ENCODE data around the gene WDR72.

The WDR72 gene

DNA sequence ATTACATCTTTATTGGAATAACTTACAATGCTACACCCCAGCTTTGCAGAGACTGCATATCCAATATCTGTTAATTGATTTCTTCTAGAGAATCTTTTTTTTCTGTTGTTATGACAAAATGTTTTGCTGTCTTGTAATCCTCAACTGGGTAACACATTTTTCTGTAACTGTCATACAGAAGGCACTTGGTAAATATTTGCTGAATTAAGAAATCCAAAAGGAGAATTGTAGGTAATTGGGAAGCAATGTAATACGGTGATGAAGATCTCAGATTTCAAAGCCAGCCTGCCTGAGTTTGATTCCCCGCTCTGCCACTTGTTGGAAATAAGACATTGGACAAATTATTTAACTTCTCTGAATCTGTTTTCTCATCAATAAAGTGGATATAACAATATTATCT, 169.1 kb downstream of the WDR72 start:
- no peaks in the 10 kb centered on the region for H4K20me1 ChIP-seq (ENCODE audit: insufficient read depth, low read length, poor library complexity, severe bottlenecking)
- no peak overlapping the region for H2AFZ ChIP-seq (ENCODE audit: low read length)
- H3K9me3 ChIP-seq (ENCODE audit: insufficient read depth, low read depth, low read length) = no peaks in the 10 kb centered on the region
- H3K4me2 ChIP-seq (ENCODE audit: low read depth, low read length, poor library complexity, severe bottlenecking) = no peak overlapping the region
- no peaks in the 10 kb centered on the region for H3K4me1 ChIP-seq (ENCODE audit: insufficient read depth, low read length, poor library complexity, severe bottlenecking)
- H3K9ac ChIP-seq (ENCODE audit: low read depth, low read length, poor library complexity, severe bottlenecking) = no peak overlapping the region
- H3K9me2 ChIP-seq (replicated peaks; ENCODE audit: low read depth, low read length) = no peaks in the 10 kb centered on the region
- H3K27me3 ChIP-seq (ENCODE audit: insufficient read depth, low read length, poor library complexity, severe bottlenecking) = no peaks in the 10 kb centered on the region
- no peak for TF ChIP-seq EZH2phosphoT487 (IDR thresholded peaks at IDR 0.05; ENCODE audit: borderline replicate concordance)
- TF ChIP-seq, protein P1, sequence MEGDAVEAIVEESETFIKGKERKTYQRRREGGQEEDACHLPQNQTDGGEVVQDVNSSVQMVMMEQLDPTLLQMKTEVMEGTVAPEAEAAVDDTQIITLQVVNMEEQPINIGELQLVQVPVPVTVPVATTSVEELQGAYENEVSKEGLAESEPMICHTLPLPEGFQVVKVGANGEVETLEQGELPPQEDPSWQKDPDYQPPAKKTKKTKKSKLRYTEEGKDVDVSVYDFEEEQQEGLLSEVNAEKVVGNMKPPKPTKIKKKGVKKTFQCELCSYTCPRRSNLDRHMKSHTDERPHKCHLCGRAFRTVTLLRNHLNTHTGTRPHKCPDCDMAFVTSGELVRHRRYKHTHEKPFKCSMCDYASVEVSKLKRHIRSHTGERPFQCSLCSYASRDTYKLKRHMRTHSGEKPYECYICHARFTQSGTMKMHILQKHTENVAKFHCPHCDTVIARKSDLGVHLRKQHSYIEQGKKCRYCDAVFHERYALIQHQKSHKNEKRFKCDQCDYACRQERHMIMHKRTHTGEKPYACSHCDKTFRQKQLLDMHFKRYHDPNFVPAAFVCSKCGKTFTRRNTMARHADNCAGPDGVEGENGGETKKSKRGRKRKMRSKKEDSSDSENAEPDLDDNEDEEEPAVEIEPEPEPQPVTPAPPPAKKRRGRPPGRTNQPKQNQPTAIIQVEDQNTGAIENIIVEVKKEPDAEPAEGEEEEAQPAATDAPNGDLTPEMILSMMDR (conservative IDR thresholded peaks at IDR 0.05; ENCODE audit: low read length) = no peak
- no peak overlapping the region for H3K4me3 ChIP-seq (ENCODE audit: low read length, poor library complexity, severe bottlenecking)
- no peaks in the 10 kb centered on the region for H3K36me3 ChIP-seq (ENCODE audit: insufficient read depth, low read length)
- H3K79me2 ChIP-seq (ENCODE audit: insufficient read depth, low read length) = no peaks in the 10 kb centered on the region
- H3F3A ChIP-seq (ENCODE audit: low read depth) = no peaks in the 10 kb centered on the region

DNA sequence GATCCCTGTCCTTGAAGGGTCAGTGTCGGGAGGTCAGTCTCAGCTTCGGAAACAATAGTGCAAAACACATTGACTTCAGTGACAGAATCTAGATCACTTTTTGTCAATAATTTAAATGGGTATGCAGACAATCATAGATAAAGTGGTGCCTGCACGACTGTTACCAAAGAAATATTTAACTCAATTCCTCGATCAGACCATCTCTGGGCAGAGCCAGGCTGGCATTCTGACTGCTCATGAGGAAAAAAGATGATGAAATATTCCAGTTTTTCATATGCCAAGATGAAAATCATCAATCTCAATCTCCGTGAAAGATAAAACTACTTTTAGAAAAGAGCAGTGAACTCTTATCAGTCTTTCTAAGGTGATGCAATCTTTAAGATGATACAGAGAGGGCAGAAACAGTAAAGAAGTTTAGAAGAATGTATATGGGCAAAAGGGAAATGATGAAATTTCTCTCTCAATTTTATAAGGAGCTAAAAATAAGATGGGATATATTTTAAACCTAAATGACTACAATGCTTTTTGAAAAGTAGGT, 169.9 kb downstream of the WDR72 start:
- Histone ChIP-seq H3K9ac (ENCODE audit: low read depth, low read length, poor library complexity, severe bottlenecking) (no peak overlapping the region), H3F3A (ENCODE audit: low read depth) (no peaks in the 10 kb centered on the region), H3K9me3 (ENCODE audit: insufficient read depth, low read depth, low read length) (no peaks in the 10 kb centered on the region), H3K36me3 (ENCODE audit: insufficient read depth, low read length) (no peaks in the 10 kb centered on the region), H3K27me3 (ENCODE audit: insufficient read depth, low read length, poor library complexity, severe bottlenecking) (no peaks in the 10 kb centered on the region), H3K4me1 (ENCODE audit: insufficient read depth, low read length, poor library complexity, severe bottlenecking) (no peaks in the 10 kb centered on the region), H2AFZ (ENCODE audit: low read length) (no peak overlapping the region), H4K20me1 (ENCODE audit: insufficient read depth, low read length, poor library complexity, severe bottlenecking) (no peaks in the 10 kb centered on the region), H3K79me2 (ENCODE audit: insufficient read depth, low read length) (no peaks in the 10 kb centered on the region), H3K4me2 (ENCODE audit: low read depth, low read length, poor library complexity, severe bottlenecking) (no peak overlapping the region), H3K4me3 (ENCODE audit: low read length, poor library complexity, severe bottlenecking) (no peak overlapping the region), H3K9me2 (replicated peaks; ENCODE audit: low read depth, low read length) (no peaks in the 10 kb centered on the region)
- TF ChIP-seq, protein P1 (conservative IDR thresholded peaks at IDR 0.05; ENCODE audit: low read length) = no peak
- TF ChIP-seq EZH2phosphoT487 (IDR thresholded peaks at IDR 0.05; ENCODE audit: borderline replicate concordance) = no peak

DNA sequence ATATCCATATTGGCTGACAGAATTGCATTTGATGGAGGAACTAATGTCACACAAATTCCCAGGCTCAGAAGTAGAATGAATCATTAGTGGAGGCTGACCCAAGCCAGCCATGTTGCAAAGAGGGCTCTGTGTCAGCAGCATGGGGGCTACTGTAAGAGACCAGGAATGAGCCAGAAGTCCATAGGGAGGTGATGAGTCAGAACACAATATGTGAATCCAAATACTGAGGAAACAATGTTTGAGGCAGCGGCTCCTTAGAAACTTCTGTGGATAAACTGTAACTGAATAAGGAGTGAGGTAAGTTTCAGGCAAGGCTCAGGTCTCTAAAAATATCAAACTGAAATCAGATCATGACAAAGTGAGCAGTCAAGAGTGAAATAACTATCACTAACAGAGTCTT, 170.7 kb downstream of the WDR72 start:
- no peaks in the 10 kb centered on the region for H3K4me1 ChIP-seq (ENCODE audit: insufficient read depth, low read length, poor library complexity, severe bottlenecking)
- H3K36me3 ChIP-seq (ENCODE audit: insufficient read depth, low read length) = no peaks in the 10 kb centered on the region
- no peak overlapping the region for H2AFZ ChIP-seq (ENCODE audit: low read length)
- H3K27me3 ChIP-seq (ENCODE audit: insufficient read depth, low read length, poor library complexity, severe bottlenecking) = no peaks in the 10 kb centered on the region
- TF ChIP-seq, protein P1 (conservative IDR thresholded peaks at IDR 0.05; ENCODE audit: low read length) = no peak
- no peak for TF ChIP-seq EZH2phosphoT487 (IDR thresholded peaks at IDR 0.05; ENCODE audit: borderline replicate concordance)
- H3K9me3 ChIP-seq (ENCODE audit: insufficient read depth, low read depth, low read length) = no peaks in the 10 kb centered on the region
- no peaks in the 10 kb centered on the region for H3K9me2 ChIP-seq (replicated peaks; ENCODE audit: low read depth, low read length)
- H3K4me3 ChIP-seq (ENCODE audit: low read length, poor library complexity, severe bottlenecking) = no peak overlapping the region
- H4K20me1 ChIP-seq (ENCODE audit: insufficient read depth, low read length, poor library complexity, severe bottlenecking) = no peaks in the 10 kb centered on the region
- H3F3A ChIP-seq (ENCODE audit: low read depth) = no peaks in the 10 kb centered on the region
- no peaks in the 10 kb centered on the region for H3K79me2 ChIP-seq (ENCODE audit: insufficient read depth, low read length)
- no peak overlapping the region for H3K9ac ChIP-seq (ENCODE audit: low read depth, low read length, poor library complexity, severe bottlenecking)
- no peak overlapping the region for H3K4me2 ChIP-seq (ENCODE audit: low read depth, low read length, poor library complexity, severe bottlenecking)
